Cardiac fibroblast (primary cell): ENCODE results near the gene OPA1.

Experiments
- DNase-seq, 2 donors: peaks; one replicate each; pipeline versions ENCODE4 v3.0.0 to v3.0.0-alpha.2; 2010; ENCODE audit warnings: low read depth in 2 of 2
- H3K4me3 ChIP-seq, 2 donors: replicated peaks in 1 of 2; 1 replicate in 1 of 2; 2 replicates in 1 of 2; pipeline ENCODE4 v1.5.1; 2011; ENCODE audit warnings: low read depth in 2 of 2, low read length in 2 of 2, mild to moderate bottlenecking in 2 of 2, moderate library complexity in 1 of 2
- TF ChIP-seq, protein P1 (sequence below): IDR thresholded peaks from one replicate; pipeline ENCODE4 v1.5.1; 2011; ENCODE audit warnings: low read depth, mild to moderate bottlenecking, low read length, inconsistent platforms

OPA1 gene

GRCh38 chr3:193673845-193674244, 80.8 kb downstream of the OPA1 start:
- TF ChIP-seq, protein P1, sequence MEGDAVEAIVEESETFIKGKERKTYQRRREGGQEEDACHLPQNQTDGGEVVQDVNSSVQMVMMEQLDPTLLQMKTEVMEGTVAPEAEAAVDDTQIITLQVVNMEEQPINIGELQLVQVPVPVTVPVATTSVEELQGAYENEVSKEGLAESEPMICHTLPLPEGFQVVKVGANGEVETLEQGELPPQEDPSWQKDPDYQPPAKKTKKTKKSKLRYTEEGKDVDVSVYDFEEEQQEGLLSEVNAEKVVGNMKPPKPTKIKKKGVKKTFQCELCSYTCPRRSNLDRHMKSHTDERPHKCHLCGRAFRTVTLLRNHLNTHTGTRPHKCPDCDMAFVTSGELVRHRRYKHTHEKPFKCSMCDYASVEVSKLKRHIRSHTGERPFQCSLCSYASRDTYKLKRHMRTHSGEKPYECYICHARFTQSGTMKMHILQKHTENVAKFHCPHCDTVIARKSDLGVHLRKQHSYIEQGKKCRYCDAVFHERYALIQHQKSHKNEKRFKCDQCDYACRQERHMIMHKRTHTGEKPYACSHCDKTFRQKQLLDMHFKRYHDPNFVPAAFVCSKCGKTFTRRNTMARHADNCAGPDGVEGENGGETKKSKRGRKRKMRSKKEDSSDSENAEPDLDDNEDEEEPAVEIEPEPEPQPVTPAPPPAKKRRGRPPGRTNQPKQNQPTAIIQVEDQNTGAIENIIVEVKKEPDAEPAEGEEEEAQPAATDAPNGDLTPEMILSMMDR = no peak
- DNase-seq = no peak
- no peak overlapping the region for H3K4me3 ChIP-seq

DNA sequence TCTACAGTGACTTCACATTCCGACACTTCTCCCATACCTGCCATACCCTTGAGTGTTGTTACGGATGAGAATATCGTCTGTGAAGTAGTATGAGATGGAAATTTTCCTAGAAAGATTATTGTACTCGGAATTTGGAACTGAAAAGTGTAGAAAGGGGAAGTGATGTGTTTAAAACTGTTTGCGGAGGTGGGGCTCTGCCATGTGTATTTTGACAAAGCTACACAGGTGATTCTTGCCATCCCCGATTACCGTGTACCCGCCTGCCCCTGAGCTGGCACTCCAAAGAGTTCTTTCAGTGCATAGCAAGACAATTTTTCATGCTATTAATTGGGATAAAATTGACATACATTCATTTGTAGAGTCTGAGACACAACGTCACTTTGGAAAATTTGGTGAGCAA, 81.7 kb downstream of the OPA1 start:
- TF ChIP-seq, protein P1 = no peak
- DNase-seq = no peak
- H3K4me3 ChIP-seq = no peak overlapping the region

DNA sequence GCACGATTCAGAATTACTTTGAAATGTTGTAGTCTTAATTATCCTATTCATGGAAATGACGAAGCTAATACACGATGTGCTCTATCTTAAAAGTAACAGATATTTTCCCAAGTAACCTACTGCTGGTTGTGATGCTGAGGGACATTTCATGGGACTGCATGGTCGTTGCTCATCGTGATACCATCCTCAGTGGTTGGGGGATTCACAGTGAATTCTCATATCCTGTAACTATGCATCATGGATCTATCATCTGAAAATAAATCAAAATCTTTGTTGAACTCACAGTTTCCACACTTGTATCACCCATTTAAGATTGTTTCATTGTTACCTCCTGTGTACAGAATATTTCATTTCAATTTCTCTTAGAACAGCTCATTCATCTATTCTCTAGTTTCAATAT, 84.7 kb downstream of the OPA1 start:
- TF ChIP-seq, protein P1 = no peak
- no peak for DNase-seq
- H3K4me3 ChIP-seq = no peak overlapping the region

DNA sequence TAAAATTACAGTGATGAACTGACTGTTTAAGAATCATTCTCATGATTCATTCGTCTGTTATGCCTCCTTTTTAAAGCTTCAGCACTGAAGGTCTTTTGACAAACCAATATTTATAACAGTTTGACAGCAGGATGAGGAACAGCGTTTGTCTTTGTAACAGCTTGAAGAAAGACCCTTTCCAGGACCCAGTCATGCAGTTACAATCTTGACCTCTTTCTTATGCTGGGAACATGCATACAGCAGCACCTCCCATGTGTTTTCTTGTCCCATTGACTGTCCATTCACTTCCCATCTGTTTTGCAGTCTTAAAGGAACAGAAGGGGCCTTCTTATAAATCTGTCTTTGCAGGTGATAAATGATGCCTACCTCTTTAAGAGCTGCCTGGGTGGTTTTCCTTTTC, 87.2 kb downstream of the OPA1 start:
- peak in 1 of 2 donors; percentile 8 for DNase-seq
- no peak overlapping the region for H3K4me3 ChIP-seq
- TF ChIP-seq, protein P1 = no peak

- no peak for DNase-seq
These were observed 88.6 kb downstream of the OPA1 start for GRCh38 chr3:193681631-193682030.

DNA sequence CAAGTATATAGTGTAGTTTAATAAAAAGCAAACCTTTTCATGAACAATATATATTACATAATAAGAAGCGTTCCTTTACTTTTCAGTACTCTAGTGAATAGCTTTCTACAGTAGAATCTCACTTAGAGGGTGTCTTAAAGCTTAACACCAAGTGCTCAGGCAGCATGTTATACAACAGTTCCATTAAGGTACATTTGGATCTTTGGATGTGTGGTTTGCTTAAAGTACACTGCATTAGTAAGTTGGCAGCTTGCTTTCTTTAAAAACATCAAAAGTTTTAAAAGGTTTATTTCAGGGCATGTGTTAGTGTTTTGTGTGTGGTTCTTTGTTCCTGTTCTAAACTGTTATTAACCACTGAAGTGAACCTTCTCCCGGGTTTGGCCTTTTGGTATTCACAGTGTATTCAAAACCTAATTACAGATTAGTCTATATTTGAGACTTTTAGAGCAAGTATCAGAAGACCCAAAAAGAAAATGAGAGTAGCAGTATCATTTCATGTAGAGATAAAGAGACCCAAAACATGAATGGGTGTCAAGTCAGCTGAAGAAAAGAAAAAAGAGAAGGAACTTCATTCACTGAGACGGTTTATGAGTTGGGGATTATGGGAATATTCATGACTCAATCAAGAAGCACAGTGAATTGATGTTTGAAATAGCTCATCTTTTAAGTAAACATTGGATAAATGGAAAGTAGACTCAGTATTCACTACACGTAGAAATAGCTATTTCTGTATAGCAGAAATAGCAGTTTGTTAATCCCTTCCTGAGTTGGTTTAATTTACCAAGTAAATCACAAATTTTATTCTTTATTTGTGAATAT, 93.9 kb downstream of the OPA1 start:
- TF ChIP-seq, protein P1 = no peak
- DNase-seq = no peak
- H3K4me3 ChIP-seq = no peak overlapping the region

More at GRCh38 chr3:193681631-193682030, 88.6 kb downstream of the OPA1 start:
- no peak overlapping the region for H3K4me3 ChIP-seq
- TF ChIP-seq, protein P1 = no peak
